NCI-H774 (cell line): ENCODE data around the gene JAZF1.

Experiments used
- DNase-seq: peaks from one replicate; lab custom pipeline; 2025; lab: John Stamatoyannopoulos, UW

JAZF1 gene

GRCh38 chr7:28165961-28166955 lies 14.3 kb downstream of the JAZF1 start:
- no peak for DNase-seq

- DNase-seq, result no peak
Observed at GRCh38 chr7:28165261-28165660, 15.3 kb downstream of the JAZF1 start.

- DNase-seq, result no peak
Observed at GRCh38 chr7:28163949-28164348, 16.6 kb downstream of the JAZF1 start.

- DNase-seq, result no peak
Observed at GRCh38 chr7:28161331-28161730, 19.3 kb downstream of the JAZF1 start.

GRCh38 chr7:28160551-28160991 lies 20.0 kb downstream of the JAZF1 start:
- DNase-seq, result no peak

- DNase-seq, result no peak
Observed at GRCh38 chr7:28157831-28158416, 22.7 kb downstream of the JAZF1 start.

GRCh38 chr7:28157076-28157745 lies 23.4 kb downstream of the JAZF1 start:
- DNase-seq, result no peak

GRCh38 chr7:28156401-28156800 lies 24.2 kb downstream of the JAZF1 start:
- no peak for DNase-seq

GRCh38 chr7:28155964-28156363 lies 24.6 kb downstream of the JAZF1 start:
- DNase-seq, result no peak

GRCh38 chr7:28155019-28155660 lies 25.5 kb downstream of the JAZF1 start:
- DNase-seq, result no peak

GRCh38 chr7:28152594-28152993 lies 28.0 kb downstream of the JAZF1 start:
- no peak for DNase-seq

GRCh38 chr7:28151965-28152364 lies 28.6 kb downstream of the JAZF1 start:
- no peak for DNase-seq

GRCh38 chr7:28149291-28150101 lies 31.1 kb downstream of the JAZF1 start:
- DNase-seq, result no peak

- DNase-seq, result peak; percentile 59
Observed at GRCh38 chr7:28145931-28146330, 34.7 kb downstream of the JAZF1 start.

- DNase-seq, result no peak
Observed at GRCh38 chr7:28145090-28145626, 35.4 kb downstream of the JAZF1 start.

GRCh38 chr7:28144266-28144665 lies 36.3 kb downstream of the JAZF1 start:
- DNase-seq, result peak; percentile 49

- DNase-seq, result no peak
Observed at GRCh38 chr7:28142650-28143049, 37.9 kb downstream of the JAZF1 start.

GRCh38 chr7:28140979-28141378 lies 39.6 kb downstream of the JAZF1 start:
- no peak for DNase-seq

- no peak for DNase-seq
Observed at GRCh38 chr7:28138837-28139236, 41.8 kb downstream of the JAZF1 start.

- no peak for DNase-seq
Observed at GRCh38 chr7:28137463-28137862, 43.1 kb downstream of the JAZF1 start.

GRCh38 chr7:28136885-28137284 lies 43.7 kb downstream of the JAZF1 start:
- DNase-seq, result no peak
